HG03460 (cell line): ENCODE measurements around the gene LGR4.
"Not testable (repeated sequence)": the region's sequence is repeated elsewhere in the genome, so short reads cannot be mapped to it uniquely, and the experiment has no call there.

Experiments used
- ATAC-seq: cut with Tn5 transposase; IDR thresholded peaks from one replicate; pipeline ENCODE4 v1.9.1; 2021; ENCODE audit not compliant: unreplicated experiment

Gene LGR4

GRCh38 chr11:27459191-27459590 lies 13.4 kb downstream of the LGR4 start:
- no peak for ATAC-seq

DNA sequence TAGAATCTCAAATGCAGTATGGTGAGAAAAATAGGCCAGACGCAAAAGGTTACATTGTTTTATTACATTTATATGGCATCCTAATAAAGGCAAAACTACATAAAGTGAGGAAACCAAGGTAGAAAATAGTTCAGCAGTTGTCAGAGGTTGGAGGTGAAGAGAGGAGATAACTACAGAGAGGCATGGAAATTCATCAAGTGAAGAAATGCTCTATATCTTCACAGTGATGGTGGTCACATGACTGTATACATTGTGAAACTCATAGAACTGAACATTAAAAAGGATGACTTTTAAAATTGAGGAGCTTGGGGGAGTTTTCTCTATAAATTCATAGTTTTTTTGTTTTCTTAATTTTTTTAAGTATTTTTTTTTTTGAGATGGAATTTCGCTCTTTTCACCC lies 14.4 kb downstream of the LGR4 start:
- no peak for ATAC-seq

DNA sequence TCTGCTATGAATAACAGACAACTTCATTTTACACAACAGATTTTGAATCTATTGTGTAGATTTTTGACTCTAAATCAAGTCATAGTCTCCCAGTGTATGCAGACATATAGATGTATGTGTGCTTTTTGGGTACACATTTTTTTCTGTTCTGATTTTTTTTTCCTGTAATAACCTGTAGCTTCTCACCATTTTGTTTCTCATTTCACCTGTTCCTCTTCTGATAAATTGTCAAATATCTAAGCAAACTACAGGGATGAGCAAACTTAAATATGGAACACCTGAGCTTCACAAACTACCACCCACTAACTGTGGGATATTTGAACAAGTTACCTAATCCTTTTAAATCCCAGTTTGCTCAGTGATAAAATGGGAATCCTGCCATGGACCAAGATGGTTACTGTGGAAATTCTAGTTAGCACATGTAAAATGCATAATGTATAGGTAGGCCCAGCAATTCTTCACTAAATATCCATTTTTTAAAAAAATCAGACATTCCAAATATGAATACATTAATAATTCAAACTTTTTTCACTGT lies 15.7 kb downstream of the LGR4 start:
- ATAC-seq, result no peak

DNA sequence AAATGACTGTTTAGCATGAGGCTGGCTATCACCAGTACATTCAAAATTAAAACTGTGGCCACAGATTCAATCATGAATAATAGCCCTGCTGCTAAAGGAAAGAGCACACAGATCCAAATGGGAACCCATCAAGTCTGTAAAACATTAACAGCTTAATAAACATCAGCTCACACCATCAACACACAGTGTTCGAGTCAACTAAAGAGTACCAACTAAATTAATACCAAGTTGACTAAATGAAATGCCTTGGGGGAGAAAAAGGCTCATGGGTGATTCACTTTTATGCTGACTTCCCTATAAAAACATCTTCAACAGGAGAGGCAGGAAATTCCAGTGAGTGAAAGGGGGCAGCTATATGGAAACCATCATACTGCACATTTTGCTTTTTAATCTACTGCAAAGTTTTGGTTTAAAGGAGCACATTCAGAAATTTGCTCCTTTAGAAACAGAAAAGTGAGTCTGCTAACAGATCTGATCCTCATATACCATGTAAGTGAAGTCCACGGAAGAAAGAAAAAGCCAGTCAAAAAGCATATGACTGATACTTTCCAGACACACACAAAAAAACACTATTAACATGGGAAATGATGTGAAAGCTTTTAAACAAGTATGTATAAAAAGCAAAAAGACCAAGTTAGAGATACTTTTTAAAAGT lies 16.3 kb downstream of the LGR4 start:
- no peak for ATAC-seq

DNA sequence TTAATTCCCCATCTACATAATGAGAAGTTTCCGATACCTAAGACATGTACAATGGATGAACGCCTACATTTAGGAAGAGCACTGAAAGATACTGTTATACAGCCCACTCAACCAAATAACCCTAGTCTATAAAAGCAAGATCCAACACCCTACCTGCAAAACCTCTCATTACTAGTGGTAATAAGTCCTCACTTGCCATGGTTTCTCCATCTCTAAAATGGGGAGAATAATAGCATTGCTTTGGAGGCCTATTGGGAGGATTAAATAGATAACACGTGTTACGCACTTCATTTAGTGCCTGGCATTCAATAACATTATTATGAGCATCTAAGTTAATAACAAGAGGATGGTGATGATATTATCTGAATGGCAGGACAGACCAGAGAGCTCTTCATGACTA lies 16.9 kb downstream of the LGR4 start:
- ATAC-seq, result no peak

DNA sequence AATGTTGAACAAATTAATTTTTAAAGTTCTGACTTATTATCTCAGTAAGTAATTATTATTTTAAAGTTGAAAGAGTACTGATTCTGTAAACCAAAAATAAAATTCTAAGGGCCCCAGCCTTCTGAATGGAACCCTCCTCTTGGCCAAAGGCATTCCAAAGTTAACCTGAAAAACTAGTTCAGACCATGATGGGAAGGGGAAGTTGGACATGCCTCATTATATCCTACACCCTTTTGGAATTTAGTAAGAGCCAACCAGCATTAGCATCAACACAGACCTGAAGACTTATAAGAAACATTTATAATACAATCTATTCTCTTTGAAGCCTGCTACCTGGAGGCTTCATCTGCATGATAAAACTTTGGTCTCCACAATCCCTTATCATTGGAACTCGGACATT lies 18.9 kb downstream of the LGR4 start:
- ATAC-seq, result no peak

GRCh38 chr11:27452147-27452546 lies 20.4 kb downstream of the LGR4 start:
- ATAC-seq, result no peak

GRCh38 chr11:27451244-27451965 lies 21.2 kb downstream of the LGR4 start:
- ATAC-seq, result no peak

- not testable (repeated sequence) for ATAC-seq
Measured at GRCh38 chr11:27448184-27448540, 24.4 kb downstream of the LGR4 start.

DNA sequence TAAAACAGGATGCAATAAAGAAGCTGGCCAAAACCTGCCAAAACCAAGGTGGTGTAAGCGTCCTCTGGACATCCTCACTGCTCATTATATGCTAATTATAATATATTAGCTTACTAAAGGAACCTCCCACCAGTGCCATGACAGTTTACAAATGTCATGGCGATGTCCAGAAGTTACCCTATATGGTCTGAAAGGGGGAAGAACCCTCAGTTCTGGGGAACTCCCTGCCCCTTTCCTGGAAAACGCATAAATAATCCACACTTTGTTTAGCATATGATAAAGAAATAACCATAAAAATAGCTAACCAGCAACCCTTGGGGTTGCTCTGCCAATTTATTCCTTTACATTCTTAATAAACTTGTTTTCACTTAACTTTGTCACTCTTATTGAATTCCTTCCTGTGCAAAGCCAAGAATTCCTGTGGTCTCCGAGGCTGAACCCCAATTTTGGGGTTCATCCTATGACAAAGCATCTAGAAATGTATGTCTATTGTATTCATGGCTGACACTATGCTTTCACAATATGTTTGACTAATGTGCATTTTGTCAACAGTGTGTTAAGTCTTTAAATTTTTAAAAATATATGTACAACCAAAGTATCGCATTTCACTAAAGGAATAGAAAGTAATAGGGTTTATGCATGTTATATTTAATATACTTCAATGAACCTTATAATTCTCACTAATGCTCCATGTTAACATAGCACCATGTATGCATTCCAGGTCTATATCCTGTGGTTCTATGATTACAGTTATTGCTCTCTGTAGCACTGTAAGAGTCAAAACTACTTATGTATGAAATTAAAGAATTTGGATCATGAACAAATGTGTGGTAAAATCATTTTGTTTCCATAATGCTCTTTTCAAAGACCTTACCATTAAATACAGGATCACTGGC lies 25.1 kb downstream of the LGR4 start:
- no peak for ATAC-seq

- no peak for ATAC-seq
Measured at GRCh38 chr11:27445625-27446024, 27.0 kb downstream of the LGR4 start.

GRCh38 chr11:27444801-27445215 lies 27.8 kb downstream of the LGR4 start:
- no peak for ATAC-seq

DNA sequence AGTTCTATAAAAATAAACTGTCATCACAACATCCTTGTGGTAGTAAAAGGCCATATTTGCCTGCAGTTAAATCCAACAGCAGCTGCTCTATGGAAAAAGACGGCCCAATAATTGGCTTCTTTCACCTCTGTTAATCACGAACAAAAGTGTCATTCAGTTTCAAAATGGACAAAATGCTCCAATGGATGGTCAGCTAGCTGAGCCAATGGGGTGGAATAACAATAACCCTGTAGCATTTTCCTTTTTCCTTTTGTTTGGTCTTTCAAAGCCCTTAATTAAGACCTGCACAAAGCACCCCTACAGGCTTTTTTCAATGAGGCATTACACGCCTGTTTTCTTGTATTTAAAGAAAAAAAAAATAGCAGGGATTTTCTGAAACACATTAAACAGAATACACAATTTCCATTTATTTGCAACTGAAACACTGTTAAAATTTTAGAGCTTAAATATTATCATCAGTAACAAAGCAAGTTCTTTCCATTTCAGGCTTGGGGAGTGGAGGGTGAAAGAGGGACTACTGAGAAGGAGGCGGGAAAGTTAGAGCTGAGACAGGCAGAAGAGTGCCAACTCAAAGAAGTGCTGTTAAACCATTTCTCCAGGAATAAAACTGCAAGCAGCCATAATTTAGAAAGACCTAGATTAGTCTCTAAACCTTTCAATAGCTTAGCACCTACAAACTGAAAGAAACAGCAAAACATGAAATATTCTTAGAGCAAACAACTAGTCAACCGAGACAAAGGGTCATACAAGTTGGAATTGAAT lies 28.7 kb downstream of the LGR4 start:
- no peak for ATAC-seq

DNA sequence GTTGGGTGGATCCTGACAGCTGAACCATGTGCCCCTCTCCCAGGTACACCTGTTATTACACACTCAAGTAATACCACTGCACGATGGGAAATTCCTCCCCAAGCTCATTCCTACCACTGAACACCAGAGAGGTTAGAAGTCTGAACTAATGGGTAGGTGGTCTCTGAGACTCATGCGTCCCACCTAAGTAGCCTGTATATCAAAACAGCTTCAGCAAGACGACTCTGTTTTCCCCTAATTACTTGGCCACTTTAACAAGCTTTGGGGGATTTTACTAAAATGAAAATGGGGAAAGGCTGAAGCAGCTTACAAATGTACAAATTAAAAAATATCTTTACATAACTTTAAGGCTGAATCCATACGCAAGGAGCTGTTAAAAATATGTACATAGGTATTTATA lies 29.4 kb downstream of the LGR4 start:
- ATAC-seq, result no peak

DNA sequence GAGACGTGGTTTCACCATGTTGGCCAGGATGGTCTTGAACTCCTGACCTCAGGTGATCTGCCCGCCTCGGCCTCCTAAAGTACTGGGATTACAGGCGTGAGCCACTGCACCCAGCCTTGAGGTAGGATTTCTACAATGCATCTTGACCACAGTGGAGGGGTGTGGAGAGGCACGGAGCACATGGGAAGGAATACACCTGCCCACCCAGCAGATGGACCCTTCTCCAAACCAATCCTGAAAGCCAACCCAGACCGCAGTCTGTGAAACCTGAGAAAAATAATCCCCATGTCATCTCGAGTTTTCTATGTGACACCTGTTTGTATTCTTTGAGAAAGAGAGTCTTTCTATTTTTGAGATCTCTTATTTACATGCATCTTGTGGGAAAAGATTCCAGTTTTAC lies 32.5 kb downstream of the LGR4 start:
- no peak for ATAC-seq

- ATAC-seq, result no peak
Measured at GRCh38 chr11:27438595-27438981, 34.0 kb downstream of the LGR4 start.

GRCh38 chr11:27437829-27438594 lies 34.6 kb downstream of the LGR4 start:
- ATAC-seq, result no peak

GRCh38 chr11:27436916-27437315 lies 35.7 kb downstream of the LGR4 start:
- no peak for ATAC-seq

DNA sequence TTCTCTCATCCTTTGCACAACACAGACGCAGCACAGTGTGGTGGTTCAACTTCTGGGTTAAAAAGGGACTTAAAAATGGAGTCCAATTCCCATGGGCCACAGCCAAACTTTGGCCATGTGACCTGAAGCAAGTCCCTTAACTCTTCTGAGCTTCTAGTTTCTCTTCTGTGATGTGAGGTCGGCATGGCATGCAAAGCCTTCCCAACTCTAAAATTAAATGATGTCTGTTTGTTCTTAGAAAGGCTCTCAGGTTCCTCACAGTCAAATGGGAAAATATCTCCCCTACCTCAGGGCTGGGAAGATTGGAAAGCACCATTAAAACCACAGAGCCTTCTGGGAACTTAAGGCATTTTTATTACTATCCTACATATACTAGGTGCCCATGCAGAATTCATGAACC lies 38.8 kb downstream of the LGR4 start:
- no peak for ATAC-seq

DNA sequence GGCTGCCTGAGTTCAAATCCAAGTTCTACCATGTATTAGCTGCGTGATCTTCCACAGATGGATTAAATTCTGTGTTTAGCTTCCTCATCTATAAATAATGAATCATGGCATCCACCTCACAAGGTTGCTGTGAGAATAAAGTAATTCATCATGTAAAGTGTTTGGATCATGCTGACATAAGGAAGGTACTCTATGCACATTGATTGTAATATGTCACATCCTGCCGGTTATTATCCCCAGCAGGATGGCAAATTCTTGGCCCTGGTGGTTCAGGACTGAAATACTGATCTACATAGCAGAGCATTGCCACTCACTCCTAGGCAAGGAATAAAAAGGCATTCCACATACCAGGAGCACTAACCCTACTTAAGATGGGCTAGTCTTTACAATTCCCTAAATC lies 40.8 kb downstream of the LGR4 start:
- no peak for ATAC-seq
